HepG2 (cell line): ENCODE data around the gene MYOM1. TPM values are rescaled to one million over a fixed set of nuclear protein-coding genes. Genes with fewer than 3 reads are reported as not detected.

Experiments used
- ARNTL ChIP-seq: sonication (generic); formaldehyde crosslinking; IDR thresholded peaks from 2 replicates; pipeline ENCODE4 v1.4.0; 2020; ENCODE audit warnings: mild to moderate bottlenecking, missing genetic modification reagents
- BORCS8-MEF2B ChIP-seq: sonication (generic); formaldehyde crosslinking; IDR thresholded peaks from 2 replicates; pipeline ENCODE4 v1.8.0; 2022; ENCODE audit warnings: mild to moderate bottlenecking, missing genetic modification reagents
- DMAP1 ChIP-seq: IDR thresholded peaks from 2 replicates; pipeline ENCODE4 v1.6.1; 2016
- EED ChIP-seq: sonication (generic); formaldehyde crosslinking; IDR thresholded peaks from 2 replicates; pipeline ENCODE4 v1.5.0; 2020; ENCODE audit warnings: mild to moderate bottlenecking, missing genetic modification reagents
- FOXJ3 ChIP-seq: sonication (generic); formaldehyde crosslinking; IDR thresholded peaks from 2 replicates; pipeline ENCODE4 v1.4.0; 2020; ENCODE audit warnings: missing genetic modification reagents, mild to moderate bottlenecking, borderline replicate concordance
- GATAD1 ChIP-seq: IDR thresholded peaks from 2 replicates; pipeline ENCODE4 v1.6.1; 2016; ENCODE audit warnings: missing genetic modification reagents, missing compliant biosample characterization
- HHEX ChIP-seq: IDR thresholded peaks from 2 replicates; pipeline ENCODE4 v1.6.1; 2016; ENCODE audit warnings: control low read depth
- HNRNPH1 ChIP-seq: fragments of 200-400 bp; formaldehyde crosslinking; optimal IDR thresholded peaks from 2 replicates; pipeline ENCODE3; 2017; ENCODE audit warnings: mild to moderate bottlenecking, low read depth, low read length
- NCOA5 ChIP-seq: sonication (generic); formaldehyde crosslinking; IDR thresholded peaks from 2 replicates; pipeline ENCODE4 v1.4.0; 2020; ENCODE audit warnings: missing genetic modification reagents
- SCMH1 ChIP-seq: sonication (generic); formaldehyde crosslinking; IDR thresholded peaks from 2 replicates; pipeline ENCODE4 v1.9.0; 2021; ENCODE audit warnings: missing genetic modification reagents, mild to moderate bottlenecking, borderline replicate concordance
- SIN3A ChIP-seq: IDR thresholded peaks from 2 replicates; pipeline ENCODE4 v1.6.1; 2011; ENCODE audit warnings: low read depth, mild to moderate bottlenecking, control low read depth, low read length, borderline replicate concordance
- SIX4 ChIP-seq: sonication (generic); formaldehyde crosslinking; IDR thresholded peaks from 2 replicates; pipeline ENCODE4 v1.4.0; 2020; ENCODE audit warnings: missing genetic modification reagents
- TOPORS ChIP-seq: sonication (generic); formaldehyde crosslinking; IDR thresholded peaks from 2 replicates; pipeline ENCODE4 v1.8.0; 2023; ENCODE audit warnings: mild to moderate bottlenecking, missing genetic modification reagents
- TRIM24 ChIP-seq: sonication (generic); formaldehyde crosslinking; IDR thresholded peaks from 2 replicates; pipeline ENCODE4 v1.8.0; 2022; ENCODE audit warnings: mild to moderate bottlenecking, missing genetic modification reagents
- ZNF292 ChIP-seq: sonication (generic); formaldehyde crosslinking; IDR thresholded peaks from 2 replicates; pipeline ENCODE4 v1.8.1; 2022; ENCODE audit warnings: mild to moderate bottlenecking, low read depth, missing genetic modification reagents, borderline replicate concordance
- ZNF337 ChIP-seq: sonication (generic); formaldehyde crosslinking; IDR thresholded peaks from 2 replicates; pipeline ENCODE4 v1.5.1; 2020; ENCODE audit warnings: missing genetic modification reagents, low read depth, mild to moderate bottlenecking, borderline replicate concordance
- ZNF569 ChIP-seq: sonication (generic); formaldehyde crosslinking; IDR thresholded peaks from 2 replicates; pipeline ENCODE4 v1.5.0; 2020; ENCODE audit warnings: mild to moderate bottlenecking, missing genetic modification reagents, moderate library complexity, borderline replicate concordance
- ZNF614 ChIP-seq: IDR thresholded peaks from 2 replicates; pipeline ENCODE4 v1.6.1; 2018; ENCODE audit warnings: missing biosample characterization, missing genetic modification reagents, inconsistent platforms, borderline replicate concordance
- ZNF644 ChIP-seq: IDR thresholded peaks from 2 replicates; pipeline ENCODE4 v1.6.1; 2016; ENCODE audit warnings: low read depth
- ZNF747 ChIP-seq: sonication (generic); formaldehyde crosslinking; IDR thresholded peaks from 2 replicates; pipeline ENCODE4 v1.8.1; 2023; ENCODE audit warnings: missing genetic modification reagents, mild to moderate bottlenecking, borderline replicate concordance
- polyA plus RNA-seq, 8 experiments: library from polyadenylated mRNA; depleted of rRNA in 3 of 8; stranded (reverse) in 7 of 8; unstranded in 1 of 8; fragments of >200 nt; fragmentation: Illumina TruSeq in 4 of 8; extraction: Trizol in 4 of 8; gene quantifications; 2 replicates each; pipeline versions ENCODE4 v1.2.1 to v1.2.3, GENCODE V29; 2011 to 2016; ENCODE audit warnings: low read depth in 4 of 8, missing spikeins in 1 of 8, mixed read lengths in 1 of 8; ENCODE audit not compliant: insufficient read depth in 1 of 8
- total RNA-seq, 5 experiments: library from RNA; depleted of rRNA; stranded (reverse); fragments of >200 nt; fragmentation: Illumina TruSeq; extraction: Trizol; gene quantifications; 2 replicates each; pipeline ENCODE4 v1.2.3, GENCODE V29; 2016; ENCODE audit warnings: low read depth in 1 of 5
- TF ChIP-seq, protein P1 (sequence below): IDR thresholded peaks from 2 replicates; pipeline ENCODE4 v1.6.1; 2016
- TF ChIP-seq, protein P2 (sequence below): sonication (generic); formaldehyde crosslinking; conservative IDR thresholded peaks from 2 replicates; pipeline ENCODE4 v1.5.0; 2020; ENCODE audit warnings: missing genetic modification reagents
- TF ChIP-seq, protein P3 (sequence below): sonication (generic); formaldehyde crosslinking; IDR thresholded peaks from 2 replicates; pipeline ENCODE4 v1.4.0; 2020; ENCODE audit warnings: missing genetic modification reagents
- TF ChIP-seq, protein P4 (sequence below): sonication (generic); formaldehyde crosslinking; IDR thresholded peaks from 2 replicates; pipeline ENCODE4 v1.4.0; 2020; ENCODE audit warnings: mild to moderate bottlenecking, missing genetic modification reagents, borderline replicate concordance

Gene MYOM1
- total and polyA plus RNA-seq, 2 of the 13 experiments (the other 11 are each of a cell fraction or from before 2014, with no cell fraction given) = 0.46 to 0.98 TPM

DNA sequence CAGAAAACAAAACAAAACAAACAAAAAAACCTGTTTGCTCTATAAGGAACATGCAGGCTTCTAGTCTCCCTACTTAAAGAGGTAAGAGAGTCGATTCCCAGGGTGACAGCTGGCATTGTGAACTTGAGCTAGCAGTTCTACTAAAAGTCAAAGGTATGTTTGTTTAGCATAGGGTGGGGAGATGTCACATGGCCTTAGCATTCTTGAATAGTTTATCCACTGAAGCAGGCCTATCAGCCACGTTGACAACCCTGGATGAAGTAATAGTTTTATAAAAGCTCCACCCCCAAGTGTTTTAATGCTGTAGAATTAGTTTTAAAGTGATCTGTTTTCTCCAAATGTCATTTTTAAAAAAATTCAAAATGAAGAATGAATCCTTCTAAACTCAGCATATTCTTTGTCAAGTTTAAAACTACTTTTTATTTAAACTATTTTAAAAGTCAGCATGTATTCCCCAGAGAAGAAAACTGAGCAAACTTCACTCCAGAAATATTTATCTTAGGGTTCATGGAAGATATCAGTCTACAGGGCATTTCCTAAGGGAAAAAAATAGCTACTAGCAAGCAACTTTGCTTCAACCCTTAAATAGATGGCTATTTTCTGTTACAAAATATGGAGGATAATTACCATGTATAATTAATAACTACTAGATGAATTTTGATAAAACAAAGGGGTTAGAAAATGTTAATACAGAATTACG is 1.7 kb downstream of the MYOM1 start (continued):
- no peak for TF ChIP-seq ZNF569 (CRISPR knock-in tag)
- peak; percentile 65; the same call in 1 of the 2 replicates for TF ChIP-seq ZNF614 (CRISPR knock-in tag)
- TF ChIP-seq, protein P1, sequence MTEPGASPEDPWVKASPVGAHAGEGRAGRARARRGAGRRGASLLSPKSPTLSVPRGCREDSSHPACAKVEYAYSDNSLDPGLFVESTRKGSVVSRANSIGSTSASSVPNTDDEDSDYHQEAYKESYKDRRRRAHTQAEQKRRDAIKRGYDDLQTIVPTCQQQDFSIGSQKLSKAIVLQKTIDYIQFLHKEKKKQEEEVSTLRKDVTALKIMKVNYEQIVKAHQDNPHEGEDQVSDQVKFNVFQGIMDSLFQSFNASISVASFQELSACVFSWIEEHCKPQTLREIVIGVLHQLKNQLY = peak; percentile 64; the same call in 1 of the 2 replicates
- 0 out of 2 replicates have a peak, but pooled peaks have one; percentile 63 for TF ChIP-seq SIX4 (CRISPR knock-in tag)
- TF ChIP-seq ZNF644 (CRISPR knock-in tag) = peak; percentile 48; the same call in 1 of the 2 replicates
- TF ChIP-seq, protein P2, sequence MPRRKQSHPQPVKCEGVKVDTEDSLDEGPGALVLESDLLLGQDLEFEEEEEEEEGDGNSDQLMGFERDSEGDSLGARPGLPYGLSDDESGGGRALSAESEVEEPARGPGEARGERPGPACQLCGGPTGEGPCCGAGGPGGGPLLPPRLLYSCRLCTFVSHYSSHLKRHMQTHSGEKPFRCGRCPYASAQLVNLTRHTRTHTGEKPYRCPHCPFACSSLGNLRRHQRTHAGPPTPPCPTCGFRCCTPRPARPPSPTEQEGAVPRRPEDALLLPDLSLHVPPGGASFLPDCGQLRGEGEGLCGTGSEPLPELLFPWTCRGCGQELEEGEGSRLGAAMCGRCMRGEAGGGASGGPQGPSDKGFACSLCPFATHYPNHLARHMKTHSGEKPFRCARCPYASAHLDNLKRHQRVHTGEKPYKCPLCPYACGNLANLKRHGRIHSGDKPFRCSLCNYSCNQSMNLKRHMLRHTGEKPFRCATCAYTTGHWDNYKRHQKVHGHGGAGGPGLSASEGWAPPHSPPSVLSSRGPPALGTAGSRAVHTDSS = no peak
- TF ChIP-seq ZNF337 (CRISPR knock-in tag) = no peak
- peak; percentile 85 for TF ChIP-seq ZNF292 (CRISPR knock-in tag)
- TF ChIP-seq SCMH1 (CRISPR knock-in tag) = no peak
- no peak for TF ChIP-seq TOPORS (CRISPR knock-in tag)
- TF ChIP-seq FOXJ3 = peak; percentile 74; the same call in 1 of the 2 replicates
- TF ChIP-seq NCOA5 (CRISPR knock-in tag) = no peak
- no peak for TF ChIP-seq SIN3A
- TF ChIP-seq BORCS8-MEF2B (CRISPR knock-in tag) = no peak
- TF ChIP-seq ZNF747 (CRISPR knock-in tag) = no peak
- no peak for TF ChIP-seq HHEX
- TF ChIP-seq DMAP1 (CRISPR knock-in tag) = peak; percentile 61; the same call in 1 of the 2 replicates
- TF ChIP-seq TRIM24 (CRISPR knock-in tag) = no peak
- no peak for TF ChIP-seq HNRNPH1
- TF ChIP-seq, protein P3, sequence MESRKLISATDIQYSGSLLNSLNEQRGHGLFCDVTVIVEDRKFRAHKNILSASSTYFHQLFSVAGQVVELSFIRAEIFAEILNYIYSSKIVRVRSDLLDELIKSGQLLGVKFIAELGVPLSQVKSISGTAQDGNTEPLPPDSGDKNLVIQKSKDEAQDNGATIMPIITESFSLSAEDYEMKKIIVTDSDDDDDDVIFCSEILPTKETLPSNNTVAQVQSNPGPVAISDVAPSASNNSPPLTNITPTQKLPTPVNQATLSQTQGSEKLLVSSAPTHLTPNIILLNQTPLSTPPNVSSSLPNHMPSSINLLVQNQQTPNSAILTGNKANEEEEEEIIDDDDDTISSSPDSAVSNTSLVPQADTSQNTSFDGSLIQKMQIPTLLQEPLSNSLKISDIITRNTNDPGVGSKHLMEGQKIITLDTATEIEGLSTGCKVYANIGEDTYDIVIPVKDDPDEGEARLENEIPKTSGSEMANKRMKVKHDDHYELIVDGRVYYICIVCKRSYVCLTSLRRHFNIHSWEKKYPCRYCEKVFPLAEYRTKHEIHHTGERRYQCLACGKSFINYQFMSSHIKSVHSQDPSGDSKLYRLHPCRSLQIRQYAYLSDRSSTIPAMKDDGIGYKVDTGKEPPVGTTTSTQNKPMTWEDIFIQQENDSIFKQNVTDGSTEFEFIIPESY (CRISPR knock-in tag) = 0 out of 2 replicates have a peak, but pooled peaks have one; percentile 11
- TF ChIP-seq, protein P4, sequence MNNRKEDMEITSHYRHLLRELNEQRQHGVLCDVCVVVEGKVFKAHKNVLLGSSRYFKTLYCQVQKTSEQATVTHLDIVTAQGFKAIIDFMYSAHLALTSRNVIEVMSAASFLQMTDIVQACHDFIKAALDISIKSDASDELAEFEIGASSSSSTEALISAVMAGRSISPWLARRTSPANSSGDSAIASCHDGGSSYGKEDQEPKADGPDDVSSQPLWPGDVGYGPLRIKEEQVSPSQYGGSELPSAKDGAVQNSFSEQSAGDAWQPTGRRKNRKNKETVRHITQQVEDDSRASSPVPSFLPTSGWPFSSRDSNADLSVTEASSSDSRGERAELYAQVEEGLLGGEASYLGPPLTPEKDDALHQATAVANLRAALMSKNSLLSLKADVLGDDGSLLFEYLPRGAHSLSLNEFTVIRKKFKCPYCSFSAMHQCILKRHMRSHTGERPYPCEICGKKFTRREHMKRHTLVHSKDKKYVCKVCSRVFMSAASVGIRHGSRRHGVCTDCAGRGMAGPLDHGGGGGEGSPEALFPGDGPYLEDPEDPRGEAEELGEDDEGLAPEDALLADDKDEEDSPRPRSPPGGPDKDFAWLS (CRISPR knock-in tag) = no peak
- no peak for TF ChIP-seq GATAD1 (CRISPR knock-in tag)
- peak; percentile 96 for TF ChIP-seq ARNTL (CRISPR knock-in tag)
- TF ChIP-seq EED = no peak
